ENCODE measurements around the gene NTRK3.

Gene NTRK3

GRCh38 chr15:87941606-87942005, 314.9 kb downstream of the NTRK3 start:
- no peak for DNase-seq (ENCODE audit: low read depth)

- no peak for DNase-seq (ENCODE audit: low read depth)
Measured at GRCh38 chr15:87940768-87941167, 315.8 kb downstream of the NTRK3 start.

DNA sequence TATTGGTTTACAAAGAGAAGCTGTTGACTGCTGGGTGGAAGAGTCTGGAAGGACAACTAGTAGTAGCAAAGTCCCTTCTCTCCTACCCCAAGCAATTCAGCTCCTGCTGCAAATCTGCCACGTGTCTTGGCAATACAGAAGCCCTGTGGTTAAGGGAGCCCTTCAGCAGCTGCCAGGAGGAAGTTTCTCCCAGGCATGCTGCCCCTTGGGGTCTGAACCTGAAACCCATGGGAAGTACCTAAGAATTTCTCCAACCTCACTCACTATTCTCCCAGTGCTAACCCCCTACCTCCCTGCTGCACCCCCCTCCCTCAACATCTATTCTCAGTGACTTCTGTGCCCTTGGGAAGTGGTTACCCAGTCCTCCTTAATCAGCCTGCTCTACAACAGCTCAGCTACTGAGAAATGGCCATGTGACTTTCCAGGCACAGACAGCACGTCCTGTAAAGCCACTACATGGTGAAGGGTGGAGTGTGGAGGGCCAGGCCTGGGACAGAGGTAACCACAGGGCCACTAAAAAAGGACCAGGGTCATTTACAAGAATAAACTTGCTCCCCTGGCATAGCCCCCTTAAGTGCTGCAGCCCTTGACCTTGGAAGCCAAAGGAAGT, 316.6 kb downstream of the NTRK3 start:
- no peak for DNase-seq (ENCODE audit: low read depth)

GRCh38 chr15:87938031-87938430, 318.5 kb downstream of the NTRK3 start:
- DNase-seq (ENCODE audit: low read depth) = no peak

DNA sequence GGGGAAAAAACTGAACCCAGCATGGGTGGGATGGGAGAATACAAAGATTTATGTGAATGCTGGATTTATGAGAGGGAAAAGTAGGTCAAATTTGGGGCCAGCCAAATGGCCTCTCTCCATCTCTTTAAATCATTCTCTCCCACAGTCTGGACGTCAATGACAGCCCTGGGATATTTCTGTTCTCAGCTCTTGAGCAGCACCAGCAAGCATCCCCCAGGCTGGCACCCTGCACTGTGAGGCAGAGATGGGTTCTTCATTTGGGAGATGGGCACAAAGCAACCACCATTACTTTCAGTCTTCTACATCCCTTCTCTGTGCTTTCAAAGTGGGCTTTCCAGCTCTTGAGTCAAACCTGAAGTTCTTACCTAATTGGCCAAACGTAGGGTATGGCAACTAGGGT, 321.0 kb downstream of the NTRK3 start:
- DNase-seq (ENCODE audit: low read depth) = no peak

DNA sequence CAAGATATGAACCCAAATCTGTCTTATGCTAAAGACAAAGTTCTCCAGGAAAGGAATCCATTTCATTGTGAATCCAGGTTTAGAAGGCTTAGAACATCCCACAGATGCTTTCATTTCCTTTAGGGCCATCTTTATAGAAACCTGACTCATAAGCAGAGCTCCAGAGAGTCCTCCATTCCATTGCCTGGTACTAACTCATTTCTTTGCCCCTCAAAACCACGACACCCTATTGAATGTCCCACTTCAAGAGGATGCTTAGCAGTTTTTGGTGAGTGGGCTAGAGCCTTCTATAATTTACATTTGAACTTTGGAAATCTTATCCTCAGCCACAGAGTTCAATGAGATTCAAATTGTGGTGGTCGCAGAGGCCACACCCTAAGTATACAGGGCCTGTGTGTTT, 325.0 kb downstream of the NTRK3 start:
- DNase-seq (ENCODE audit: low read depth) = no peak

- DNase-seq (ENCODE audit: low read depth) = no peak
Measured at GRCh38 chr15:87930457-87930856, 326.1 kb downstream of the NTRK3 start.

DNA sequence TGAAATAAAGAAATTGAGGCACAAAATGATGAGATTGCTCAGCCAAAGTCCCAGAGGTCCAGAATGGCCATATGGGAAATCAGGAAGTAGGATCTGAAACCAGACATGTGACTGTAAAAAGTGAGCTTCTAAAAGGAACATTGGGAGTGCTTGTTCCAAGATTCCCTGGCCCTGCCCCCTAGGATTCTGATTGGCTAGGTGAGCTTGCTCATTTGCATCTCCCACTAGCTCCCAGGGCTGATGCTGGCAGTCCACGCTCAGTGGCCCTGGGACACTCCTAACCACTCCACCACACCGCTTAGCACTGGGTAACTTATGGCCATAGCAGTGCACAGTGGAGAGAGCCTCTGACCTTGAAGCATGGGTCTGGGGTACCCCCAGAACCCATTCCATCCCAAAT, 326.7 kb downstream of the NTRK3 start:
- no peak for DNase-seq (ENCODE audit: low read depth)

DNA sequence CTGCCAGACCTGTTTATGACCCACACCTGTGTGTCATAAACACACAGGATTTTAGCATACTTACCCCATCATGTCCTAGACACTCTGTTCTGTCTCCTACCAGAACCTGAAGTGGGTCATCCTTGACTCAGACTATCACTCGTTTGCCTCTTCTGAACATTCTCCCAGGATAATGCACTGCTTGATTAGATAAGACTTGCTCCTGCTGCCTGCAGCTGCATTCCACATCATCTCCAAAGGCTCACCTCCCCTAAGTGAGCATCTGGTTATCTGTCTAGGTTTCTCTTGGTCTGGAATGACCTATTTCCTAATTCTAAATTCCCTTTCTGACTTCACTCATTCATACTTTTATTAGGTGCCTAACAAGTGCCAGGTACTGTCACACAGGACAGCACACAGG, 332.1 kb downstream of the NTRK3 start:
- no peak for DNase-seq (ENCODE audit: low read depth)

GRCh38 chr15:87919064-87919463, 337.5 kb downstream of the NTRK3 start:
- no peak for DNase-seq (ENCODE audit: low read depth)

DNA sequence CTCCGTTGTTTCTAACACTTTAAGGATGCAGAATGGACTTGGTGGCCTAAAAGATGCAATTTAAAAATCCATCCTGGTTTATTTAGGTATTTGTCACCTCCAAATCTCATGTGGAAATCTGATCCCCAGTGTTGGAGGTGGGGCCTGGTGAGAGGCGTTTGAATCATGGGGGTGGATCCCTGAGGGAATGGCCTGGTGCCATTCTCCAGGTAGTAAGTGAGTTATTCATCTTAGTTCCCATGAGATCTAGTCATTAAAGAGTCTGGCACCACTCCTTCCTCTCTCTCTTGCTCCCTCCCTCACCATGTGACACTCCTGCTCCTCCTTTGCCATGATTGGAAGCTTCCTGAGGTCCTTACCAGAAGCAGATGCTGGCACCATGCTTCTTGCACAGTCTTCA, 339.1 kb downstream of the NTRK3 start:
- no peak for DNase-seq (ENCODE audit: low read depth)

DNA sequence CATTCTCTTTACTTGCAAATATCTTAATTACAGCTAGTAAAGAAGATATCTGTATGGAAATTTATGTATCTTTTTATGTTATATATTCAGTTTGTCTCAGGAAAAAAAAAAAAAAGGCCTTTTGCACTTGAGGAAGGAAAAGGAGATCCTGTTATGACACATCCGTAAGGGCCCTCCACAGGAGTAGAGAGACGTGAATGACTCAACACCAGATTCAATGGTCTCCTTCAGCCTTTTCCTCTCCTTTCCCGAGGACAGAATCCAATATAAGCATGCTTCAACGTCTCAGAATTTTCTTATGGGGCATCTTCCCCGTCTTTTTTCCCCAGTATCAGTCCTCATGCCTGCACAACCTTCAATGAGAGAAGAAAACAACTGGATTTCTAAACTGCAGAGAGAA, 340.3 kb downstream of the NTRK3 start:
- no peak for DNase-seq (ENCODE audit: low read depth)

DNA sequence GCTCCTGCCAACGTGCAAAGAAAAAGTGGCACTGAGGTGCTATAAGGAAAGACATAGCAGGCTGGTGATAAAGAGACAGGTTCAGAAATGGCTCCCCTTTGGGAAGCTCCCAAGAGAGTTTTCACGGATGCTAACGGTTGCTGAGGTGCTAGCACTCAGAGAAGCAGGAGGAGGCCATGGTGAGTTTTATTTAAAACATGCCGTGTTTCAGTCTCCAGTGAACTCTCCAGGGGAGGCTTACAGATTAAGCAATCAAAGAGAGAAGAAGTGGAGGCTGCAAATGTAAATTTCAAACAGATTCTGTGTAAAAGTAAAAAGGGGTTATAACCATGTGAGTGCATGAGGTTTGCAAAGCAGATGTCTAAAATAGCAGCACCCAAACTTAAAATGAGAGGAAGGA, 346.2 kb downstream of the NTRK3 start:
- no peak for DNase-seq (ENCODE audit: low read depth)

DNA sequence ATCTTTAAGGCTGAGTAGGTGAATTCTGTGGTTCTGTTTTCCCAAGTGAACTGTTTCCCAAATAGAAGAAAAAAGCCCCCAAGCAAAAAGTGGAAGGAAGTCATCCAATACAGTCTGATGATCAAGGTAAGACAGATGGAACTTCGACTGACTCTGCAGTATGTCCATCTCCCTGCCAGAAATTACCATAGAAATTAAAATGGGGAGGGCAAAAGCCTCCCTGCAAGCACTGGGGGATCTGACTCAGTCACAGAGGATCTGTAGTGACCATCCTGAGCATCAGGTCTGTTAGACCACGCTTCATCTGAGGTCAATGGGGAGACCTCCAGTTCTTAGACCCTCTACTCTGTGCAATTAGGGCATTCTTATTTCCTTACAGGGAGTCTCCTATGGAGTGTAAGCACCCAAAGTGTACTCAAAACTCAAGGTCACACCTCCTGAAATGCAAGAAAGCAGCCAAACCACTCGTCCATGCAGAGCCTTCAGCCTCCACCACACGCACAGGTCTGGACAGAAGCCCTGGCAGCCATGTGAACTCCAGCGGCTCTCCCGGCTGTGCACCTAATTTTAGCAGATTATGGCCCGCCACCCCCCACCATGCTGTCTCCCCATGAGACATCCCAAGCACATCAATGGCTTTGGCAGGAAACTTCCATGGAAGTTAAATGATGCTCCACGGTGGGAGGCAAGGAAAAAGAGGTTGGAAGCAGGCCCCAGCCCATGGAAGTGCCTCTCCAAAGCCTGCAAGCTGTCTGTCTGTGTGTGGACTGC, 348.7 kb downstream of the NTRK3 start:
- DNase-seq (ENCODE audit: low read depth) = no peak

GRCh38 chr15:87906444-87906843, 350.1 kb downstream of the NTRK3 start:
- no peak for DNase-seq (ENCODE audit: low read depth)

DNA sequence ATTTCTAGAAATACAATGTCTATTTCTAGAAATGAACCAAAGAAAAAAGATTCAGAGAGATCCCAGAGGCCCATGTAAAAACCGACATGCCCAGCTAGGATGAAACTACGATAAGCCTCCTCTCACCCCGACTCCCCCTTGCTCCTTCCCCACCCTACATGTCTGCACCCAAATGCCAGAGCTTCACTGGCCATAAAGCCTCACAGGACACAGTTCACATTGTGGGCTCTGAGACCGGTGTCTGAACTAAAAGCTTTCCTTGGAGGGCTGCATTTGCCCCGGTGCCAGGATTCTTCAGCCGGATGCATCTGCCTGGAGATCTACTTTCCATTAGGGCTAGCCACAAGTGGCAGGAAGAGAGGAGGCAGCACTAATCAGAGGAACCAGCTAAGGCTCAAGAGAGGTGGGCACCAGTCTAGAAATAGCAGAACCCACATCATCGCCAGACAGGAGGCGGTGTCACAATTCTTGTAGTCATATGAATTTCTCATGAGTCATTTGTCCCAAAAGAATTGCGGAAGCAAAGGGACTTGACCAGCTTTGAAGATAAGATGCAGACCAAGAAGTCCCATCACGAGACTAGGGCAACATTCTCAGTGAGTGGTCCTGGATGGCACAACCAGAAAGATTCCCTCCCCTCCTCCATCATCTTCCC, 353.6 kb downstream of the NTRK3 start:
- no peak for DNase-seq (ENCODE audit: low read depth)

DNA sequence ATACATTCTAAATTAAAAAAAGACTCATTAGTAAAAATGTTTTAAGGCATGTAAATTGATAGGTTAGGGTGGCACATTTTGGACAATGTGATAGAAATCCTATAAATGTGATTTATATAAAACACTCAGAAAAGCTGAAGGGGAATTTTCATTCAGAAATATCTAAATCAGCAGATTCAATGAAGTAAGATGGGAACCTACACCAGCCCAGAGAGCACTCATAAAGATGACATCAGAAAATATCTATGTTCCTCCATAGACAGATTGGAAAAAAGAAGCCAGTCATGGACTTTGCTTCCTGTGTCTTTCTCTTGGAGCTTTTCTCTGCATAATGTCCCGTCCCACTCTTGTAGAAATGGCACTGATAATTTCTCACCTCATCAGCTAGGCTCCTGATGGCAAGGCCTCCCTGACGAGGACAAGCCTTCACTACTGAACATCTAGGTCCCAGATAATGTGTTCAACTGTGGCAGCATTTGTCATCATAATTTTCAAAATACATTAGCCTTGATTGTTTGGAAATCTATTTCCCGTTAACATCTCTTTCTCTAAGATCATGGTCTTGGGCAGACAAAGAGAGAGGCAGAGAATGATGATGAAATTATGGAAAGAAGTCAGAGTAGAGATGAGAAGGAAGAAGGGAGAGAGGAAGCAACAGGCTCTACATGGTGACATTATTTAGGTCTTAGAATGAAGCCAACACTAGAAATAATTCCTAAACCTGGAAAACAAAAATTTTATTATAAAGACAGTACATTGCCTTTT, 354.4 kb downstream of the NTRK3 start:
- no peak for DNase-seq (ENCODE audit: low read depth)

DNA sequence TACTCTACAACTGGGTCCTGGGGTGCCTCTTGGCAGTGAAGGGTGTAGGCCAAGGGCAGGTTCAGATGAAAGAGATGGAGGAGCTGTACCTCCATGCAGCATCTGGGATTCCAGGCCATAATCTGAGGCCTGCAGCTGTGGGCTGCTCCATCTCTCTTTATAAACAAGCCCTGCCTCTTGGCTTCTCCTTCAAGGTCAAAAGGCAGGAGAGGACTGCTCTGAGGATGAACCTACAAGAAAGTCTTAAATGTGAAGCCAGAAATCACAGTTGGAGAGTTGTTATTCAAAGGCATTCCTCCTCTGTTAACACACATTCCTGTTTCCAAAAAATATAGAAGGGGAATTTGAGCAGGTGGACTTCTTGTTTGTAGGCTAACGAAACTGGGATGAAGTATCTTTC, 355.5 kb downstream of the NTRK3 start:
- no peak for DNase-seq (ENCODE audit: low read depth)

DNA sequence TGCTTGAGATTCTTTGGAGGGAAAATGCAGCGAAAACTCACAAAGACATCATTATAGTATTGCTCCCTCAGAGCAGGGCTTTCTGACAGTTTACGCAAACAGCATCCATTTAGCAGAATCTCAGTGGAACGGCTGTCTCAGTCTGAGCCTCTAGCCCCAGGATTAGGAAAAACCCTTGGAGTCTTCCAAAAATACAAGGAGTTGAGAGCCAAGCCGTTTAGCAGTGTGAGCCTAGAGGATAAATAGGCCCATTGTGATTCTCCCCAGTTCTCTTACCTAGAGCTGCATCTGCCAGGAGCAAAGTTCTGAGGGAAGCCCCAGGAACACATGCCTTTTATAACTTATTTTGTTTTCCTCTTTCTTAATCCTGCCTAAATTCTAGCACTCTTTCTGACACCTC, 359.6 kb downstream of the NTRK3 start:
- DNase-seq (ENCODE audit: low read depth) = no peak

DNA sequence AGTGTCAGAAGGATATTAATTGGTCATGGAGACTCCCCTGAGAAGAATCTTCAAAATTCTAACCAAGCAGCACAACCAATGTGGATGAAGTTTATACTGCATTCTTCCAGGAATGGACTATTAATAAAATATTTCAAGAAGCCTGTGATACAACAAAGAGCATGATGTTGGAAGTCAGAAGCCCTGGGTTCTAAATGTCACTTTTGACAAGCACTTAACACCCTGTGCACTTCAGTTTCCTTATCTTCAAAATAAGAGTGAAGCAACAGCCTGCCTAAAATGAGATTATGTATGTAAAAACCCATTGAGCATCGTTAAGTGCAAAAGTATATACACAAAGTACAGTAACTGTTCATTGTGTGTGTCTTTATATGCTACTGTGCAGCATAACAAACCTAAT, 369.4 kb downstream of the NTRK3 start:
- no peak for DNase-seq (ENCODE audit: low read depth)

DNA sequence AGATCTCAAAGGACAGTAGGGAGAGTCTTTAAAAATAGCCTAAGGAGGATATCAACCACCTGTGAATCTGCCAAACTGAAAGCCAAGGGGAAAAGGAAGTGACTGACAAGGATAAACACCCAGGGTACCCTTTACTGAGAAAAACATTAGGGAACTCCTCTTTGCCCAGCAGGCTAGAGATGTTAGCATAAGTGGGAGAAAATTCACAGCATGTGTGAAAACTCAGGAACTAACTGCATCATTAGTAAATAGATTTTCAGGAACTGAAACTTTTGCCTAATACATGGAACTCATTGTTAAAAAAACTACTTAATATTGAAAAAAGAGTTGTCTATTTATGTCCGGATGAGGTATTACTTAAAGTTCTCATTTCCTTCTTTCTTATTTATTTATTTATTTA, 375.5 kb downstream of the NTRK3 start:
- no peak for DNase-seq (ENCODE audit: low read depth)

DNA sequence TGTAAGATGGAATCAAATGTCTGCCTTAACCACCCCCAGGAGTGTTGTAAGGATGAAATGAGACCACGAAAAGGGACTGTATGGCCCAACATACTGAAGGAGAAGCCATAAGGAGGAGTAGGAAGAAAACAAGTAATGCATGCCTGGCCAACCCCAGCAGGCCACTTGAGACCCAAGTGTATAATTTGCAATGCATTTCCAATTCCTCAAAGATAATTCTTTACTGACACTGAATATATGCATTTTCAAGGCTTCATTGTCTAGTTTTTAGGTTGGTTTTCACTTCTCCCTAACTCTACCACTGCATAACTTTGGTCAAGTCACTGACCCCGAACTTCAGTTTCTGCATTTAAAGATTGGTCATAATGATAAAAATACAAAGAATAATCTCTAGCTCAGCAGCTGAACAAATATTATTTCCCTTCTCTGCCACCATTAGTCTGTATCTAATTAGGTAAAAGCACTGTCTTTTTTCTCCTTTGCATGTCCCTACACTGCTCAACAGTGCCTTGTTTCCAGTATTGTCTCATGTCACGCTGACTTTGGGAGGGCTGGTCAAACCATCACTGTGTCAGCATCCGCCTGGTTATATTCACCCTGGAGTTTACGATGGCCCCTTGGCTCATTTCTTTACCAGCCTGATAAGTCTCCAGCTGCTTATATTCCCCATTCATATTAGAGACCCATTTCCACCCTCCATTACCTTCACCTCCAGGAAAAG, 378.6 kb downstream of the NTRK3 start:
- no peak for DNase-seq (ENCODE audit: low read depth)
